ENCODE results near the gene FBXO42. TPM values are rescaled to one million over a fixed set of nuclear protein-coding genes. Genes with fewer than 3 reads are reported as not detected.

FBXO42 gene
- total and polyA plus RNA-seq, 2 experiments from 2014 or later, result 6.0 to 20.7 TPM

DNA sequence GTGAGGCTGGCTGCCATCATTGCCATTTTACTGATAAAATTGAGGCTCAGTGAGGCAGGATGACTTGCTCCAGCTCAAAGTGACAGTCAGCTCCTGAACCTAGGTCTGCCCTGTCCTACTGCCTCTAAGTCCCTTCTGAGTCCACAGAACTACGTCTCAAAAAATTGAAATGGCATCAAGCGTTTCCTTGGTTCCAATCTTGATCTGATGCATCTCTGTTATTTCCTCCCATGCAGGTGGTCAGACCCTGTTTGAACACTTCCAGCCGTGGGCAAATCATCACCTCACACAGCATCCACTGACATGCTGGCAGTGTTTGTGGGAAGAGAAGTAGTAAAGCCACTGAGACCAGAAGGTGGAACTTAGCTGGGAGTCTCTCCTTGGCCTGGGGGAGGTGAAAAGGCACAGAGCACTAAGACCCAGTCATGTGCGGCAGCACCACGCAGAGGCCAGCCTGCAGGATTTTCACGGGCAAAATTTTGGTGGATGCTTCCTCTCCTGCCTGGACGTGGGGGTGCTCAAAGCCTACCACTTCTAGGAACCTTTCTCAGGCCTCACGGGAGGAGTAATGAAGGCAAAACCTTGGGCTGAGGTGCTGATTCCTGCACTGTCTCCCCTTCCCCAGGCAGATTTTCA lies 107.5 kb downstream of the FBXO42 start (continued):
- TF ChIP-seq, protein P1, sequence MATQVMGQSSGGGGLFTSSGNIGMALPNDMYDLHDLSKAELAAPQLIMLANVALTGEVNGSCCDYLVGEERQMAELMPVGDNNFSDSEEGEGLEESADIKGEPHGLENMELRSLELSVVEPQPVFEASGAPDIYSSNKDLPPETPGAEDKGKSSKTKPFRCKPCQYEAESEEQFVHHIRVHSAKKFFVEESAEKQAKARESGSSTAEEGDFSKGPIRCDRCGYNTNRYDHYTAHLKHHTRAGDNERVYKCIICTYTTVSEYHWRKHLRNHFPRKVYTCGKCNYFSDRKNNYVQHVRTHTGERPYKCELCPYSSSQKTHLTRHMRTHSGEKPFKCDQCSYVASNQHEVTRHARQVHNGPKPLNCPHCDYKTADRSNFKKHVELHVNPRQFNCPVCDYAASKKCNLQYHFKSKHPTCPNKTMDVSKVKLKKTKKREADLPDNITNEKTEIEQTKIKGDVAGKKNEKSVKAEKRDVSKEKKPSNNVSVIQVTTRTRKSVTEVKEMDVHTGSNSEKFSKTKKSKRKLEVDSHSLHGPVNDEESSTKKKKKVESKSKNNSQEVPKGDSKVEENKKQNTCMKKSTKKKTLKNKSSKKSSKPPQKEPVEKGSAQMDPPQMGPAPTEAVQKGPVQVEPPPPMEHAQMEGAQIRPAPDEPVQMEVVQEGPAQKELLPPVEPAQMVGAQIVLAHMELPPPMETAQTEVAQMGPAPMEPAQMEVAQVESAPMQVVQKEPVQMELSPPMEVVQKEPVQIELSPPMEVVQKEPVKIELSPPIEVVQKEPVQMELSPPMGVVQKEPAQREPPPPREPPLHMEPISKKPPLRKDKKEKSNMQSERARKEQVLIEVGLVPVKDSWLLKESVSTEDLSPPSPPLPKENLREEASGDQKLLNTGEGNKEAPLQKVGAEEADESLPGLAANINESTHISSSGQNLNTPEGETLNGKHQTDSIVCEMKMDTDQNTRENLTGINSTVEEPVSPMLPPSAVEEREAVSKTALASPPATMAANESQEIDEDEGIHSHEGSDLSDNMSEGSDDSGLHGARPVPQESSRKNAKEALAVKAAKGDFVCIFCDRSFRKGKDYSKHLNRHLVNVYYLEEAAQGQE (IDR thresholded peaks at IDR 0.05; ENCODE audit: unreplicated experiment), result no peak
- TF ChIP-seq STAT1 (IDR thresholded peaks at IDR 0.05; ENCODE audit: unreplicated experiment) (no peak), NANOG (IDR thresholded peaks at IDR 0.05; ENCODE audit: borderline replicate concordance) (no peak)

DNA sequence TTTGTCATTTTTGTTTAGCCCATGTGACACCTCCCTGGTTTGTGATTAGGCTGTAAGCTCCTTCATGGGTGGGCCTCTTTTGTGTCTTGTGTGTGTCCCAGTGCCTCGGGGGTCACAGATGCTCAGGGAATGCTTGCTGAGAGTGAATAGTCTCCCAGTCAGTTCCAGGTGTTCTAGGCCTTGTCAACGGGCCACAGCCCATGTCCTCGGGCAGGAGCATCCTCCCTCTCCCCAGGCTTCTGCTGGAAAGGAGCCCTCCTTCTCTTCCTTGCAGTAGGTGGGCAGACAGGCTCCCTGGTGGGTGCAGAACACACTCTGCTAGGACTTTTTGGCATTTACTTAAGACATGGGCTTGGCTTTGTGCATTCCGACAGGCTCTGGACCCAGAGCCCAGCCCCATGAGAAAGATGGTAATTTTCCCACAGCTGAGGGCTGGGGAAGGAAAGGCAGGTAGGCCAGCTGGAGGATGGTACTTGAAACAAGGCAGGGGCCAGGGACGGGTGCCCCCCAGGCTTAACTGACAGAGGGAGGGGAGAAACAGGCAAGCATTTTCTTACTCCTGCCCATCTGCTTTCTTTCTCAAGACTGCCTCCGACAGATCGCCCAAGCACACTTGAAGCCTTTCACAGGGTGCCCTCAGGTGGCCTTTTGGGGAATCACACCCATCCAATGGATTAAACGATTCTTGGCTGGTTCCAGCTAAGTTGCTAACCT lies 108.2 kb downstream of the FBXO42 start:
- H3K4me1 Mint-ChIP-seq, result peaks cover 5% of the 10 kb centered on the region; the same call in 1 of the 3 replicates
- no peak overlapping the region for H2AFZ ChIP-seq
- H3K36me3 ChIP-seq (ENCODE audit: insufficient read depth), result no peaks in the 10 kb centered on the region
- peaks cover 4% of the 10 kb centered on the region; the same call in 1 of the 2 replicates for H3F3A ChIP-seq (replicated peaks; ENCODE audit: low read depth)
- H3K27me3 Mint-ChIP-seq (ENCODE audit: insufficient read depth, low read depth, poor library complexity), result peaks cover 4% of the 10 kb centered on the region
- H3K4me3 Mint-ChIP-seq, result no peak overlapping the region
- no peaks in the 10 kb centered on the region for H3K9me2 ChIP-seq (ENCODE audit: insufficient read depth)
- TF ChIP-seq ZNF114 (CRISPR knock-in tag; IDR thresholded peaks at IDR 0.05) (no peak), EZH2 (IDR thresholded peaks at IDR 0.05; ENCODE audit: low read depth, unreplicated experiment) (no peak)
- TF ChIP-seq, protein P2, sequence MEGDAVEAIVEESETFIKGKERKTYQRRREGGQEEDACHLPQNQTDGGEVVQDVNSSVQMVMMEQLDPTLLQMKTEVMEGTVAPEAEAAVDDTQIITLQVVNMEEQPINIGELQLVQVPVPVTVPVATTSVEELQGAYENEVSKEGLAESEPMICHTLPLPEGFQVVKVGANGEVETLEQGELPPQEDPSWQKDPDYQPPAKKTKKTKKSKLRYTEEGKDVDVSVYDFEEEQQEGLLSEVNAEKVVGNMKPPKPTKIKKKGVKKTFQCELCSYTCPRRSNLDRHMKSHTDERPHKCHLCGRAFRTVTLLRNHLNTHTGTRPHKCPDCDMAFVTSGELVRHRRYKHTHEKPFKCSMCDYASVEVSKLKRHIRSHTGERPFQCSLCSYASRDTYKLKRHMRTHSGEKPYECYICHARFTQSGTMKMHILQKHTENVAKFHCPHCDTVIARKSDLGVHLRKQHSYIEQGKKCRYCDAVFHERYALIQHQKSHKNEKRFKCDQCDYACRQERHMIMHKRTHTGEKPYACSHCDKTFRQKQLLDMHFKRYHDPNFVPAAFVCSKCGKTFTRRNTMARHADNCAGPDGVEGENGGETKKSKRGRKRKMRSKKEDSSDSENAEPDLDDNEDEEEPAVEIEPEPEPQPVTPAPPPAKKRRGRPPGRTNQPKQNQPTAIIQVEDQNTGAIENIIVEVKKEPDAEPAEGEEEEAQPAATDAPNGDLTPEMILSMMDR (conservative IDR thresholded peaks at IDR 0.05; ENCODE audit: low read depth in 2 of 2), result peak; percentile 85 to 98
- TF ChIP-seq, protein P3, sequence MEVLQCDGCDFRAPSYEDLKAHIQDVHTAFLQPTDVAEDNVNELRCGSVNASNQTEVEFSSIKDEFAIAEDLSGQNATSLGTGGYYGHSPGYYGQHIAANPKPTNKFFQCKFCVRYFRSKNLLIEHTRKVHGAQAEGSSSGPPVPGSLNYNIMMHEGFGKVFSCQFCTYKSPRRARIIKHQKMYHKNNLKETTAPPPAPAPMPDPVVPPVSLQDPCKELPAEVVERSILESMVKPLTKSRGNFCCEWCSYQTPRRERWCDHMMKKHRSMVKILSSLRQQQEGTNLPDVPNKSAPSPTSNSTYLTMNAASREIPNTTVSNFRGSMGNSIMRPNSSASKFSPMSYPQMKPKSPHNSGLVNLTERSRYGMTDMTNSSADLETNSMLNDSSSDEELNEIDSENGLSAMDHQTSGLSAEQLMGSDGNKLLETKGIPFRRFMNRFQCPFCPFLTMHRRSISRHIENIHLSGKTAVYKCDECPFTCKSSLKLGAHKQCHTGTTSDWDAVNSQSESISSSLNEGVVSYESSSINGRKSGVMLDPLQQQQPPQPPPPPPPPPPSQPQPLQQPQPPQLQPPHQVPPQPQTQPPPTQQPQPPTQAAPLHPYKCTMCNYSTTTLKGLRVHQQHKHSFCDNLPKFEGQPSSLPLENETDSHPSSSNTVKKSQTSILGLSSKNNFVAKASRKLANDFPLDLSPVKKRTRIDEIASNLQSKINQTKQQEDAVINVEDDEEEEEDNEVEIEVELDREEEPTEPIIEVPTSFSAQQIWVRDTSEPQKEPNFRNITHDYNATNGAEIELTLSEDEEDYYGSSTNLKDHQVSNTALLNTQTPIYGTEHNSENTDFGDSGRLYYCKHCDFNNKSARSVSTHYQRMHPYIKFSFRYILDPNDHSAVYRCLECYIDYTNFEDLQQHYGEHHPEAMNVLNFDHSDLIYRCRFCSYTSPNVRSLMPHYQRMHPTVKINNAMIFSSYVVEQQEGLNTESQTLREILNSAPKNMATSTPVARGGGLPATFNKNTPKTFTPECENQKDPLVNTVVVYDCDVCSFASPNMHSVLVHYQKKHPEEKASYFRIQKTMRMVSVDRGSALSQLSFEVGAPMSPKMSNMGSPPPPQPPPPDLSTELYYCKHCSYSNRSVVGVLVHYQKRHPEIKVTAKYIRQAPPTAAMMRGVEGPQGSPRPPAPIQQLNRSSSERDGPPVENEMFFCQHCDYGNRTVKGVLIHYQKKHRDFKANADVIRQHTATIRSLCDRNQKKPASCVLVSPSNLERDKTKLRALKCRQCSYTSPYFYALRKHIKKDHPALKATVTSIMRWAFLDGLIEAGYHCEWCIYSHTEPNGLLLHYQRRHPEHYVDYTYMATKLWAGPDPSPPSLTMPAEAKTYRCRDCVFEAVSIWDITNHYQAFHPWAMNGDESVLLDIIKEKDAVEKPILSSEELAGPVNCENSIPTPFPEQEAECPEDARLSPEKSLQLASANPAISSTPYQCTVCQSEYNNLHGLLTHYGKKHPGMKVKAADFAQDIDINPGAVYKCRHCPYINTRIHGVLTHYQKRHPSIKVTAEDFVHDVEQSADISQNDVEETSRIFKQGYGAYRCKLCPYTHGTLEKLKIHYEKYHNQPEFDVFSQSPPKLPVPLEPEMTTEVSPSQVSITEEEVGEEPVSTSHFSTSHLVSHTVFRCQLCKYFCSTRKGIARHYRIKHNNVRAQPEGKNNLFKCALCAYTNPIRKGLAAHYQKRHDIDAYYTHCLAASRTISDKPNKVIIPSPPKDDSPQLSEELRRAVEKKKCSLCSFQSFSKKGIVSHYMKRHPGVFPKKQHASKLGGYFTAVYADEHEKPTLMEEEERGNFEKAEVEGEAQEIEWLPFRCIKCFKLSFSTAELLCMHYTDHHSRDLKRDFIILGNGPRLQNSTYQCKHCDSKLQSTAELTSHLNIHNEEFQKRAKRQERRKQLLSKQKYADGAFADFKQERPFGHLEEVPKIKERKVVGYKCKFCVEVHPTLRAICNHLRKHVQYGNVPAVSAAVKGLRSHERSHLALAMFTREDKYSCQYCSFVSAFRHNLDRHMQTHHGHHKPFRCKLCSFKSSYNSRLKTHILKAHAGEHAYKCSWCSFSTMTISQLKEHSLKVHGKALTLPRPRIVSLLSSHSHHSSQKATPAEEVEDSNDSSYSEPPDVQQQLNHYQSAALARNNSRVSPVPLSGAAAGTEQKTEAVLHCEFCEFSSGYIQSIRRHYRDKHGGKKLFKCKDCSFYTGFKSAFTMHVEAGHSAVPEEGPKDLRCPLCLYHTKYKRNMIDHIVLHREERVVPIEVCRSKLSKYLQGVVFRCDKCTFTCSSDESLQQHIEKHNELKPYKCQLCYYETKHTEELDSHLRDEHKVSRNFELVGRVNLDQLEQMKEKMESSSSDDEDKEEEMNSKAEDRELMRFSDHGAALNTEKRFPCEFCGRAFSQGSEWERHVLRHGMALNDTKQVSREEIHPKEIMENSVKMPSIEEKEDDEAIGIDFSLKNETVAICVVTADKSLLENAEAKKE (CRISPR knock-in tag; IDR thresholded peaks at IDR 0.05), result no peak
- no peaks in the 10 kb centered on the region for H3K79me2 ChIP-seq (replicated peaks; ENCODE audit: insufficient read depth)
- H3K27ac ChIP-seq (ENCODE audit: low read depth), result no peak overlapping the region
- no peaks in the 10 kb centered on the region for H3K27me3 ChIP-seq (ENCODE audit: insufficient read depth)
- H3K4me1 ChIP-seq (ENCODE audit: insufficient read depth), result no peaks in the 10 kb centered on the region
- H4K20me1 ChIP-seq (replicated peaks; ENCODE audit: insufficient read depth), result no peaks in the 10 kb centered on the region; the same call in 1 of the 2 replicates
- no peak overlapping the region for H3K4me3 ChIP-seq
- H3K36me3 Mint-ChIP-seq (ENCODE audit: low read depth), result no peaks in the 10 kb centered on the region; the same call in 2 of the 3 replicates
- peak; percentile 79 for ATAC-seq
- peak; percentile 95 for DNase-seq (ENCODE audit: low spot score)
- H3K9me3 Mint-ChIP-seq, result no peaks in the 10 kb centered on the region
- no peak overlapping the region for H3K4me2 ChIP-seq
- H3K27ac Mint-ChIP-seq, result no peak overlapping the region
